Neuronal stem cell (in vitro differentiated cells): ENCODE results near the gene NOS3.

Experiments
- DNase-seq: peaks from one replicate; pipeline ENCODE4 v3.0.0-alpha.2; 2013; ENCODE audit warnings: low spot score
- H2AFZ ChIP-seq: one replicate; pipeline ENCODE4 v1.6.1; 2013; ENCODE audit warnings: mild to moderate bottlenecking, low read length, inconsistent platforms
- H2AK5ac ChIP-seq: 2 replicates; pipeline ENCODE4 v1.6.1; 2013; ENCODE audit warnings: low read depth, mild to moderate bottlenecking, inconsistent platforms, low read length, moderate library complexity, mixed read lengths
- H2BK120ac ChIP-seq: 2 replicates; pipeline ENCODE4 v1.6.1; 2013; ENCODE audit warnings: low read depth, mild to moderate bottlenecking, inconsistent platforms, low read length, moderate library complexity, mixed read lengths
- H2BK12ac ChIP-seq: one replicate; pipeline ENCODE4 v1.6.1; 2013; ENCODE audit warnings: low read length, inconsistent platforms
- H2BK15ac ChIP-seq: 2 replicates; pipeline ENCODE4 v1.6.1; 2013; ENCODE audit warnings: mild to moderate bottlenecking, low read length, inconsistent platforms, mixed read lengths
- H2BK5ac ChIP-seq: one replicate; pipeline ENCODE4 v1.6.1; 2013; ENCODE audit warnings: inconsistent platforms, mild to moderate bottlenecking, low read length, moderate library complexity
- H3K14ac ChIP-seq: one replicate; pipeline ENCODE4 v1.6.1; 2013; ENCODE audit warnings: low read length, inconsistent platforms
- H3K18ac ChIP-seq: 2 replicates; pipeline ENCODE4 v1.6.1; 2013; ENCODE audit warnings: low read length, inconsistent platforms
- H3K23ac ChIP-seq: 2 replicates; pipeline ENCODE4 v1.6.1; 2013; ENCODE audit warnings: low read depth, mild to moderate bottlenecking, mixed read lengths, low read length, inconsistent platforms; ENCODE audit not compliant: poor library complexity
- H3K27ac ChIP-seq: replicated peaks from 3 replicates; pipeline ENCODE4 v1.5.1; 2013; ENCODE audit warnings: low read length, inconsistent platforms
- H3K27me3 ChIP-seq, 3 experiments: 2 replicates each; pipeline ENCODE4 v1.6.1; 2013; ENCODE audit warnings: low read length in 3 of 3, mild to moderate bottlenecking in 2 of 3, inconsistent platforms in 1 of 3, low read depth in 1 of 3, mixed read lengths in 1 of 3, moderate library complexity in 1 of 3; ENCODE audit not compliant: control insufficient read depth in 3 of 3, insufficient read depth in 3 of 3
- H3K36me3 ChIP-seq, 2 donors: replicated peaks in 1 of 2; 2 replicates each; pipeline ENCODE4 v1.6.1; 2013; ENCODE audit warnings: low read length in 2 of 2; ENCODE audit not compliant: control insufficient read depth in 2 of 2, insufficient read depth in 2 of 2
- H3K4ac ChIP-seq: 2 replicates; pipeline ENCODE4 v1.6.1; 2013; ENCODE audit warnings: inconsistent platforms, mild to moderate bottlenecking, low read length, moderate library complexity
- H3K4me1 ChIP-seq, 2 donors: 1 replicate in 1 of 2; 2 replicates in 1 of 2; pipeline ENCODE4 v1.6.1; 2013; ENCODE audit warnings: low read length in 2 of 2, low read depth in 1 of 2; ENCODE audit not compliant: control insufficient read depth in 2 of 2, insufficient read depth in 1 of 2
- H3K4me2 ChIP-seq: one replicate; pipeline ENCODE4 v1.6.1; 2013; ENCODE audit warnings: mild to moderate bottlenecking, low read length, inconsistent platforms; ENCODE audit not compliant: insufficient read depth, poor library complexity, severe bottlenecking
- H3K4me3 ChIP-seq, 2 donors: 2 replicates each; pipeline ENCODE4 v1.5.1; 2013; ENCODE audit warnings: low read length in 2 of 2, mild to moderate bottlenecking in 2 of 2, inconsistent platforms in 1 of 2, moderate library complexity in 1 of 2
- H3K79me1 ChIP-seq: one replicate; pipeline ENCODE4 v1.6.1; 2013; ENCODE audit warnings: low read depth, mild to moderate bottlenecking, inconsistent platforms, low read length, moderate library complexity
- H3K9ac ChIP-seq: one replicate; pipeline ENCODE4 v1.6.1; 2013; ENCODE audit warnings: mild to moderate bottlenecking, low read depth, low read length, inconsistent platforms; ENCODE audit not compliant: poor library complexity
- H3K9me3 ChIP-seq, 2 donors: replicated peaks in 1 of 2; 2 replicates each; pipeline versions ENCODE3 to v1.6.1; 2013; ENCODE audit warnings: low read length in 2 of 2, mild to moderate bottlenecking in 2 of 2, inconsistent platforms in 1 of 2, low read depth in 1 of 2, mixed read lengths in 1 of 2, moderate library complexity in 1 of 2; ENCODE audit not compliant: control insufficient read depth in 2 of 2, insufficient read depth in 1 of 2
- H4K8ac ChIP-seq: one replicate; pipeline ENCODE4 v1.6.1; 2013; ENCODE audit warnings: low read depth, mild to moderate bottlenecking, inconsistent platforms, low read length, moderate library complexity
- H4K91ac ChIP-seq: one replicate; pipeline ENCODE4 v1.6.1; 2013; ENCODE audit warnings: low read length, low read depth, mild to moderate bottlenecking, inconsistent platforms; ENCODE audit not compliant: poor library complexity
- WGBS, 2 donors: extraction: QIAGEN DNeasy Blood & Tissue Kit; methylation state at CpG; one replicate each; pipeline ENCODE4 v1.1.7; 2013; ENCODE audit warnings: missing lambda C conversion rate in 2 of 2, mixed read lengths in 1 of 2; ENCODE audit not compliant: insufficient read length in 2 of 2, insufficient replicate concordance in 1 of 2; ENCODE audit errors: extremely low coverage in 2 of 2; 5-methylcytosine and 5-hydroxymethylcytosine counted together

Gene NOS3

GRCh38 chr7:151038951-151039849 is 48.4 kb downstream of the NOS3 start:
- DNase-seq, result no peak
- H4K8ac ChIP-seq, result peak overlapping the region; percentile 17
- peak overlapping the region; percentile 71 for H3K14ac ChIP-seq
- H3K4me3 ChIP-seq, result no peak overlapping the region
- no peak overlapping the region for H4K91ac ChIP-seq
- peaks cover 0 to 9% of the 10 kb centered on the region in 2 donors for H3K4me1 ChIP-seq
- no peak overlapping the region for H3K27ac ChIP-seq
- no peak overlapping the region for H2BK15ac ChIP-seq
- no peaks in the 10 kb centered on the region for H3K27me3 ChIP-seq
- H2AFZ ChIP-seq, result peak overlapping the region; percentile 22
- H2BK120ac ChIP-seq, result no peak overlapping the region
- no peak overlapping the region for H3K9ac ChIP-seq
- WGBS, 2 donors, result no CpG with 5 or more reads among the region's 12 CpGs
- no peak overlapping the region for H3K18ac ChIP-seq
- no peak overlapping the region for H3K4ac ChIP-seq
- no peaks in the 10 kb centered on the region for H3K9me3 ChIP-seq
- no peak overlapping the region for H2BK12ac ChIP-seq
- H3K79me1 ChIP-seq, result no peaks in the 10 kb centered on the region
- no peak overlapping the region for H2AK5ac ChIP-seq
- H2BK5ac ChIP-seq, result no peak overlapping the region
- H3K23ac ChIP-seq, result peak overlapping the region; percentile 70
- no peak overlapping the region for H3K4me2 ChIP-seq
- H3K36me3 ChIP-seq, result peaks cover 13 to 31% of the 10 kb centered on the region in 2 donors

GRCh38 chr7:151039850-151040548 is 49.2 kb downstream of the NOS3 start:
- Histone ChIP-seq H3K79me1 (no peaks in the 10 kb centered on the region), H4K91ac (no peak overlapping the region), H3K14ac (no peak overlapping the region), H4K8ac (no peak overlapping the region), H2AFZ (no peak overlapping the region), H2BK15ac (no peak overlapping the region), H3K4me3 (no peak overlapping the region), H2BK5ac (no peak overlapping the region), H2BK12ac (peak overlapping the region; percentile 10), H3K4ac (no peak overlapping the region), H3K4me1 (peaks cover 0 to 9% of the 10 kb centered on the region in 2 donors), H3K4me2 (no peak overlapping the region), H3K23ac (peak overlapping the region; percentile 73), H2AK5ac (no peak overlapping the region), H3K36me3 (peaks cover 11 to 23% of the 10 kb centered on the region in 2 donors), H3K27ac (no peak overlapping the region), H3K18ac (no peak overlapping the region), H3K27me3 (no peaks in the 10 kb centered on the region), H3K9me3 (no peaks in the 10 kb centered on the region), H2BK120ac (no peak overlapping the region), H3K9ac (peak overlapping the region; percentile 21)
- DNase-seq, result no peak
- WGBS, 2 donors, result no CpG with 5 or more reads among the region's 18 CpGs

GRCh38 chr7:151040616-151041375 is 50.0 kb downstream of the NOS3 start:
- WGBS, 2 donors, result no CpG with 5 or more reads among the region's 30 CpGs
- H3K27ac ChIP-seq, result no peak overlapping the region
- DNase-seq, result no peak

More at GRCh38 chr7:151040616-151041375, 50.0 kb downstream of the NOS3 start:
- Histone ChIP-seq H3K9me3 (no peaks in the 10 kb centered on the region), H3K36me3 (peaks cover 6 to 19% of the 10 kb centered on the region in 2 donors), H2BK120ac (no peak overlapping the region), H3K4me1 (peaks cover 0 to 9% of the 10 kb centered on the region in 2 donors), H4K91ac (no peak overlapping the region), H3K23ac (peak overlapping the region; percentile 73), H3K4me2 (no peak overlapping the region), H2BK15ac (no peak overlapping the region), H3K4ac (no peak overlapping the region), H2BK12ac (peak overlapping the region; percentile 58), H3K18ac (peak overlapping the region; percentile 17), H2BK5ac (peak overlapping the region; percentile 0), H2AK5ac (peak overlapping the region; percentile 56), H3K14ac (peak overlapping the region; percentile 56), H3K79me1 (no peaks in the 10 kb centered on the region), H2AFZ (no peak overlapping the region), H4K8ac (no peak overlapping the region), H3K27me3 (no peaks in the 10 kb centered on the region), H3K4me3 (no peak overlapping the region), H3K9ac (peak overlapping the region; percentile 60)
